Measurements from ENCODE around the gene ARGLU1.

Gene ARGLU1

DNA sequence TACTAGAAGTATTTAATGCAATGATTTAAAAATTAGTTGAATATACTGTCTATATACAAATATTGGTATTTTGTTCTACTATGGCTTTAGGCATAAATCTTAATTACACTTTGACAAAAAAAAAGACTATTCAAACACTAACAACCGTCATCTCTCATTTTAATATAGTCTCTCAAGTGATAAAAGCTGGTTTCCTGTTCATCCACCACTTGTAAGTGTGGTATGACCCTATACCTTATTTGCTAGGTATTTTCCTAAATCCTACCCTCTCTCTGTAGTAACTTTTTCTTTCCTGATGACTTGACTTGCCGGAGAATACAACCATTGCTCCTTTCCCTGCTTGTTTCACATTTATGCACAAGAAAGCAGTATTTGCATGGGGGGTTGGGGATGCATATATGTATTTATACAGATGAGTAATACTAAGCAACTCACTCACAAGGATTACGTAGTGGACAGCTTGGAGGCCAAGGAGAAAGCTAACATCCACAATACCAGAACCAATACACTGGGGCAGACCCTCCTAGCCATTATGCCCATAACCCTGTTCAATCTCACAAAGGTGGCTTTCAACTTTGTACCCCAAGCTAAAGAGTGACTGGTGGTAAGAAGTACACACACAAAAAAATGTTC, 19.8 kb downstream of the ARGLU1 start:
- no peak for DNase-seq (ENCODE audit: low read depth in 2 of 2)

DNA sequence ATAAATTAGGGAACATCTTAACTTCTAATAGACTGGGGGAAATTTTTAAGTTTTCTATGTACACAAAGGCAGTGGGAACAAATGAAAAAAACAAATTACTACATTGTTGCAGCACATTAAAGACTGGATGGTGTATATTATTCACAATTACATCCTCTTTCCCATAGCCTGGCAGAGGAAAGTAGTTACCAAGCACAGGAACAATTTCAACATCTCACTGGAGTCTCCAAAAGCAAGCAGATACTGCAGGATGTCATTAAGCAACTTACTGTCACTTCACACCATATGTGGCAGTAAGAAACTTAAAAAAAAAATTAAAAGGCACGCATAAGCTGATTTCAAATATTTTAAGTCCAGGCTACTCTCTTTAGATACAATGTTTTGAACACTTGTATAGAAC, 26.1 kb downstream of the ARGLU1 start:
- DNase-seq (ENCODE audit: low read depth in 2 of 2) = no peak

DNA sequence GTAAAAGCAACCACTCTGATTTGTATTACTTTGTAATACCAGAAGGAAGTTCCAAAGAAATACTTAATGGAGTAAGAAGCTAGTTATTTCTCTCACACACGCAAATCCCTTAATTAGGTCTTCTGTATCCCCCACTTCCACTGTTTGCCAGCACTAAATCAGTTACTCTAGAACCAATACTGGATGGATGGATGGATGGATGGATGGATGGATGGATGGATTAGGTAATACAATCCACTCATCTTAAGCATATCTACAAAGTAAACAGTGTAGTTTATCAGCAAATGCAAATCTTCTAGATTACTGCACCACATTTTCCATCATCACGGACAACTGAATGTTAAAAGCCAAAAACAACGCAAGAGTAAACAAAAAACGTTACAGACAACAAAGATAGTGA, 27.3 kb downstream of the ARGLU1 start:
- DNase-seq (ENCODE audit: low read depth in 2 of 2) = no peak

DNA sequence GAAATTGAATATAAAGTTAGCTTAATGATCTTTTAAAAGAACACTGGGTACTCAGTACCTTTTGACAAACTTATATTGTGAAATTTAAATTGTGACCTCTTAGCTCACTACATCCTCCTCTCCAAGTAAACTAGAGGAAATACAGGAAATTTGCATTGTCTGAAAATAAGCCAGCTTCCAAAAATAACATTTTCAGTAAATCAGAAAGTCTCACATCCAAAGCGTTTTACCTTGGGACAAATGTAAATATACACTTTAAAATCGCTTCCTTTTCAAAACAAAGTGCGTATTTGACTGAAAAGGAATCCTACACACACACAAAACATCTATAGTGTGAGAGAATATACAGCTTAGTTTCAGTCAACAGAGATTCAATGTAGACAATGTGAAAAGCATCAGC, 30.4 kb downstream of the ARGLU1 start:
- no peak for DNase-seq (ENCODE audit: low read depth in 2 of 2)

DNA sequence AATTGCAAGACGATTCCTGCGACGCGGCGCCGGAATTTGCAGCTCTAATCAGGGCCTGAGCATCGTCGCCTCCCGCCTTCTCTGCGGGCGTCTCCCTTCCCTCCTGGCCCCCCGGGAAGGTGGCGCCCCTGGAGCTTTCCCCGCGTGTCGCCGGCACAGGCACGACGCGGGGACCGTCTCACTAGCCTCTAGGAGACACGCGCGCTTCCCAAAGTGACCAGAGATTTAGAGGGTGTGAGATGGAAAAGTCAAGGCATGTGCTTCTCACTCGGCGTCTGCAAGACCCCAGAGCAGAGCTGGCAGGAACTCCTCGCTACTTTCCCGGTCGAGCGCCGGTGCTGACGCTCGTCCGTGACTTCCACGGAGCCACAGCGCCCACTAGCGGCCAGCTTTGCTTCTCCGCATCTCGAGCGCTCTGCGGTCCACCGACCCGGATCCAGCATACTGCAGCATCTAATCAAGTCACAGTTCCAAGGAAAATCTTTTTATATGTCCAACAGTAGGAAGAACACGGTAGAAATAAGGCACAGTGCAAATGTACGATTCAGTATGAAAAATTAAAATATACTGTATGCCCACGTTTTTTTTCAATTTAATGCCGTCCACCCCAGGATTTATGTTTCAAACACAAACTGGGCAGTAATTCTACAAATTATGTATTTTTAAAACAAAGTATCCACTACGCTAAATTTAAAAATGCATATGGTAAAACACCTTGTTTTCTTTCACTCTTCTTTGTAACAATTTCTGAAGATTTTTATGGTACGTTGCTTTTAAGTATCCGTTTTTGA, 31.5 kb downstream of the ARGLU1 start:
- DNase-seq (ENCODE audit: low read depth in 2 of 2) = peak; percentile 77 to 85

DNA sequence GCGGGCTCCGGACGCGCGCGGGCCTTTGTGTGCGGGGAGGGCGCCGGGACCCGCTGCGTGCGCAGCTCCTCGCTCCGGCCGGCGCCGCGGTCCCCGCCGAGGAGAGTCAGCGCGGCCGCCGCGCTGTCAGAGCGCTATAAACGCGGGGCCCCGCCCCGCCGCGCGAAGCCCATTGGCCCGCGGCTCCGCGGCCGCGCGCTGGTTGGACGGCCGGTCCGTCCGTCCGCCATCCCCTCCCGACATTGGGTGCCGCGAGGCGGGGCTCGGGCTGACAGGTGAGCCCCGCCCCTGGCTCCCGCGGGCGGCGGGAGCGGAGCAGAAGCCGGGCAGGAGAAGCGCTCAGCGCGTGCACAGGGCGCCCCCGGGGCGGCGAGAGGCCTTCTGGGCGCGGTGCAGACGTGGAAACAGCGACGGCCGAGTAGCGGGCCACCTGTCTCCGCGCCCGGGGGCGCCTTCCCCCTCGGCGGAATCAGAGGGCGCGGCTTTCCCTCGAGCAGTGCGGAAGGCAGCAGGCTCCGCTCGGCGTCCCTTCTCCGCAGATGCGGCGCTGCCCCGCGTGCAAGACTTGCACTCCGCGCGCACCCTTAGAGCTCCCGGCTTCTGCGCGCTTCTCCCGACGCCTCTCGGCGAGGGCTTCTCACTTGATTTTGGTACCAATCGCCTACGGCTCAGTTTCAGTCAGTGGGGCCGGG, 32.2 kb downstream of the ARGLU1 start, which contains the start of gene EFNB2:
Gene EFNB2, minus strand, starts transcription at position 111 of the 692 bp plus-strand sequence. CDS start 698 bp downstream, outside the sequence.
- peak; percentile 70 to 72 for DNase-seq (ENCODE audit: low read depth in 2 of 2)

DNA sequence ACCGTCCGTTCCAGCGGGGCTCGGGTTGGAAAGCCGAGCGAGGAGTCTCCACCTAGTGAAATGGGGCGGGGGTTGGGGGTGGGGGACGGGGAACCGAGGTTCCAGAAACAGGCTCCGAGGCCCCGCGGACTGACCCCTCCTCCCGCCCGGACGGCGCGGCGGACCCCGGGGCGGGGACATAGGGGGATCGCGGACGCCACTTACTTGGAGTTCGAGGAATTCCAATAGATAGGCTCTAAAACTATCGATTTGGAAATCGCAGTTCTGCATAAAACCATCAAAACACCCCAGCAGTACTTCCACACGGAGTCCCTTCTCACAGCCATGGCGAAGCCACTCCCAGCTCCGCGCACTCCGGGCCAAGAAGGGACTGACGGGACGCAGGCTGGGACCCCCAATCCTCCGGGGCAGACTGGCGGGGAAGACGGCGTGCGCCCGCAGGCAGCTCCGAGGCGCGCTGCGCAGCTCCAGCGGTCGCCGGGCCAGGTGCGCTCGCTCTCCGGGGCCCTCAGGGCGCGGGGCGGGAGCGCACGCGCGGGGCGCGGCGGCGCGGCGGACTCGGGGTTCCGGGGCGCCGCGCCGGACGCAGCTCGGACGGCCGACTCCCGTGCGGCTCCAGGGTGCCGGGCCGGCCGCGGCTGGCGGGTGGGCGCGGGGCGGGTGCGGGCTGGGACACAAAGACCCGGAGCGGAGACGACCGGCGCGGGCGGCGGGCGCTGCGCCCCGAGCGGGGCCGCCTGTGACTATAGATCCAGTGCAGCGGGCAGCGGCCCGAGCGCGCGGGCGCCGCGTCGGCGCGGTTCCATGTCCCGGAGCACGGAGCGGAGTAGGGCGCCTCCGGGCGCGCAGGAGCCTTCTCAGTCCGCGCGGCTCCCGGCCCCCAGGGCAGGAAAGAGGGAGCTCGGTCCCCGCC, 33.0 kb downstream of the ARGLU1 start:
- DNase-seq (ENCODE audit: low read depth in 2 of 2) = no peak

DNA sequence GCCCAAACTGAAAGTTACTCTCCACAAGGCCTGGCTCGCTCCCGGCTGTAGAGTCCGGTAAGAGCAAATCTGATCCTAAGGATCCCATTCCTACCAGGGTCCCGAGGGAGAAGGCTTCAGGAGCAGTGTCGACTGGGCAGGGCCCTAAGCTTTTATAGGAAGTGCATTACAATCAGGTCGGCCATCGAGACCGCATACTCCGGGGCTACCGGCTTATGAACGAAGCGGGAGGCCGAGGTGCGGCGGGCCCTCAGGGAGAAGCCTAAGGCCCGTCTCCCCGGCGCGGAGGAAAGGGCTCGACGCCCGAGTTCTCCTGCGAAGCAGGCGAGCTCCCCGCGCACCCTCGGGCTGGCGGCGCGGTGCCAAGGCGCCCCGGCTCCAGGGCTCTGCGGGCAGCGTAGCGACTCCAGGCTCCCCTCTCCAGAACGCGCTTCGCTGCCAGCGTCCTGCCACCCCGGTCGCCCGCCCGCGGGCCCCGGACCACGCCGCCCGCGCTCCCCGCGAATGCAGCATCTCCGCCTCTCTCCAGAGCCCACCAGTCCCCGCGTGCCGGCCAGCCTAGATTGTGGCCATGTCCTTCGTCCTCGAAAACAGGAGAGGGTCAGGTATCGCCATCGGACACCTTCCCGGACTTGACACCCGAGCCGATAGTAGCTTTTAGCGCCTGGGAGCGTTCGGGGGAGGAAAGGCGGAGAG, 33.8 kb downstream of the ARGLU1 start:
- no peak for DNase-seq (ENCODE audit: low read depth in 2 of 2)

DNA sequence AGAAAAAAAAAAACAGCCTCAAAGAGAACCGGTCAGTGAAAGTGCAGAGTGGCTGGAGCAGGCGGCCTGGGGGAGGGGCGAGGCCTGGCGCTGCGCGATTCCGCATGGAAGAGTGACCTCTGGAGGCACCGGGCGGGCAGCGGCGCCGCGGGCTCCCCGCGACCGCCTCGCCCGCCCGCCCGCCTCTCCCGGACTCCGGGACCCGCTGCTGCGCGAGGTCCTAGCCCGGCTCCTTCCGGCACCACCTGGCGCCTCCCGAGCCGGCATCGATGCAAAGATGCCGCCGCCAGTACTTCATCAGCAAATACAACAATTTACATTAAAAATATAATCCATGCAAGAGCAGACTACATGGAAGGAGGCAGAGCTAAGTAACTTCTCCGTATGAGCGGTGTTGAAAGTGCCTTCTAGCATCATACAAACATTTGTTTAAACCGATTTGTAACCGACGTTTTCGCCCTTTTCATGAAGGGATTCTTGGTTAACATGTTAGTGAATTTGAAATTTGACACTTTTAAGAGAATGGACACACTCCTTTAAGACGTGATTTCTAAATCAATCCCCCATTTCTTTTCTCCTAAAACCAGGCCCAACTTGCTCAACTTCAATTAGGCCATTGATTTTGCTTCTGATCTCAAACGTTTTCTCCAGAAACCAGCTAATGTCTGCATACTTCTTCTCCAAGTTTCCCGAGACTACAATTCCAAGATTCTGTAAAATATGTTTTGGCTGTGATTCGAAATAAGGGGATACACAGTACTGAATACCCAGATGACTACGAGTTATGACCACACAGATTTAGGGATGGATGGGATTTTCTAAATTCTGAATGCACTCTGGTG, 34.6 kb downstream of the ARGLU1 start:
- DNase-seq (ENCODE audit: low read depth in 2 of 2) = no peak

DNA sequence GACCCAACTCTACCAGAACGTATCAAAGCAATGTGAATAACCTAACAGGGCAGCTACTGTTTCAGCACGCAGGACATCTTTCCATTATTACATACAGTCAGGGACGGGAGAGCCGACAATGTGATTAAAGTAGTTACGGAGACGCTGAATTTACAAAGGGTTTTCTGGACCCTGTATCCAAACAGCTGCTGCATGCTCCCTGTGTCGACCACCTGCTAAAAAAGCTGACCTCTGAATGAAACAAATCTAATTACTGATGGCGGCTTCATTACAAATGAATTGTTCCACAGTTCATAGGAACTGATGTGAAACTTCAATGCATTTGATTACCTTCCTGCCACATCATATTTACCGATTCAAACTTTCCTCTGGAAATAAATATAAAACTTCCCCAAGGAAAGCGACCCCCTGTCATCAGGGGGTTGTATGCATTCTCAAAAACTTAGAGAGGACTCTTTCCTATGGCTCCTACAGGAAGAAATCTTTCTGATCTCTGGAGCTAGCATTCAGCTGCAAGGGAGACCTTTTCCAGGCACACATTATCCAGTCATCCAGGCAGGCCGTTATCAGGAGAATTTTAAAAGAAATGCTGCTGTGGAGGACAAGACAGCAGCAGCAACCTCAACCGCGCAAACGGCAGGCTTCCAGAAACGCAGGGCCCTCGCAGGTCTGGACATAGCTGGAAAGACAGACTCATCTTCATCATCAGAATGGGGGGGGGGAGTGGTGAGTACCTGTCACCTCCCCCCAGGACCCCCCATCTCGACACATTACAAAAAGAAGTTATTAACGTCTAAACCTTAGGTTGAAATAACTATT, 35.6 kb downstream of the ARGLU1 start:
- no peak for DNase-seq (ENCODE audit: low read depth in 2 of 2)

DNA sequence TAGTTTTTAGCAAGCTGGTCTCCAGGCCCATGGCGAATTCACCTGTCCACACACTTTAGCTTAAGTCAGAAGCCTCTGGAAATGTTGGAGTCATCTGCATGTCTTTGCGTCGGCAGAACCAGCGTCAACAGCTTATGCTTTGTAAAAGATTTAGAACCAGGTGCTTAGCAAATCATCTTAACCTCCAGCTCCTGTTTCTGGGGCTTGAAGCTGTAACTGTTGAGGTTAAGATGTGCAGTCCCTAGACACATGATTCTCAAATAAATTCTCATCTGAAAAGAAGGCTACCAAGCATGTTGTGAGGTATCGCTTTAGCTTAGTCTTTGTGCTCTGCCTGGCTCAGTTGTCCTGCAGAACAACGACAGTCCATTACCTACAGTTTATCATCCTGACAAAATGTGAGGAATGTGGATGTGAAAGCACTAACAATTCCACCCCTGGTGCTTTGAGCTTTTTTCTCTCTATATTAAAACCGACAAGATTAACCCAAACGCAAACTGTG, 36.9 kb downstream of the ARGLU1 start:
- DNase-seq (ENCODE audit: low read depth in 2 of 2) = no peak

DNA sequence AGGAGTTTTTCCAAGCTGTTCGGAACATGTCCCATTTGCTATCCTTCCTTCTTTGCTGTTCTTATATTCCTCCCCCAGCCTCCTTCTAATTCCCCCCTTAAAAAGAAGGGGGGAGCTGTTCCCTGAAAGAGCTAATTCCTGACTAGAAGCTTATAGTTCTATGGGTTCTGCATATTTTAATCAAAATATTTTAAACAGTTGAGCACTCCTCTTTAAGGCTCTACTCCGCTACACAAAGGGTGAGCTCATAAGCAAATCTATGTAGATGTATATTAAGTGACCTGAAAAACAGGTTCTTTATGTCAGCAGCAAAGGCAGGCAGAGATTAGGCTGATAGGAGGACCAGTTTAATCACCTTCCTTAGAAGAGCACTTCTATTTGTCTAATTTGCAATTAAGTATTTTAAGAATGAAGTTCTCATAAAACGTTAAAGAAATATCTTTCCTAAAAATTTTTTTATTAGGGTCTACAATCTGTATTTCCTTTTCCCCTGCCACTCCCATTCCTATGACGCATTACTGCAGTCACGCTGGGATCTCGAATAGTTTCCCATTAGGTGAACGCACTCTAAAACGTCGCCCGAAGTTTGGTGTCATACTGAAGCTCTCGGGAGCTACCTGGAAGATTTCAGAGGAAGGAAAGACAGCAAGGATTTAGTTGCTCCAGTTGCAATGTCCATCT, 37.6 kb downstream of the ARGLU1 start:
- no peak for DNase-seq (ENCODE audit: low read depth in 2 of 2)

DNA sequence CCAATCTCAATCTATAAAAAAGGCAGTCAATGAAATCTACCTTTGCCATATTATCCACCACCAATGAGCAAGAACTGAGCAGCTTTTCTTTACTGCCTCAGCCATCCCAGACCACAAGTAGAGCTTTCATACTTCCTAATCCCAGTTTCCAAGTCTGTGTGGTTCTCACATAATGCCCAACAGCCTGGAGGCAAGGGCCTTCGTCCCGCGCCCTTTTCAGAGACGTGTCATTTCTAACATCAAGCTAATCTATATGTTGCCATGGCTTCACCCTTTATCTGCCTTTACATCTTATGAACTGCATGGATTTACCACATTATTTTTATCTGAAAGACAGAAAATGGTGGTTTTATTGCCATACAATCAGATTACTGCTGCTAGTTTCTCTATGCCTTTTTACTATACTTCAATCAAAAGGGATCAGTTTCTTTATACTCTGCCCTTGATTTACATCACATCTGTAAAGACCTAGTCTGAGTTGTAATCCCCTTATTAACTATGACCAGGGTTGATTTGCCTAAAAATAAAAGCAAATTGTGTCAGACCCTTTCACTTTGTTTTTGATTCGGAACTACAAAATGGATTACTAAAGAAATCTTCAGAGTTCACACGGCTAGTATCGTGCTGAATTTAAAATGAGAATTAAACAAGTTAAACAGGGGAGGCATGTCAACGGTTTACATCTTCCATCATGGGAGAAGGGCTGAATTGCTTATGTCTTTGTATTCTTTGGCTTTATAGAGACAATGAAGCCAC, 38.3 kb downstream of the ARGLU1 start:
- DNase-seq (ENCODE audit: low read depth in 2 of 2) = no peak

DNA sequence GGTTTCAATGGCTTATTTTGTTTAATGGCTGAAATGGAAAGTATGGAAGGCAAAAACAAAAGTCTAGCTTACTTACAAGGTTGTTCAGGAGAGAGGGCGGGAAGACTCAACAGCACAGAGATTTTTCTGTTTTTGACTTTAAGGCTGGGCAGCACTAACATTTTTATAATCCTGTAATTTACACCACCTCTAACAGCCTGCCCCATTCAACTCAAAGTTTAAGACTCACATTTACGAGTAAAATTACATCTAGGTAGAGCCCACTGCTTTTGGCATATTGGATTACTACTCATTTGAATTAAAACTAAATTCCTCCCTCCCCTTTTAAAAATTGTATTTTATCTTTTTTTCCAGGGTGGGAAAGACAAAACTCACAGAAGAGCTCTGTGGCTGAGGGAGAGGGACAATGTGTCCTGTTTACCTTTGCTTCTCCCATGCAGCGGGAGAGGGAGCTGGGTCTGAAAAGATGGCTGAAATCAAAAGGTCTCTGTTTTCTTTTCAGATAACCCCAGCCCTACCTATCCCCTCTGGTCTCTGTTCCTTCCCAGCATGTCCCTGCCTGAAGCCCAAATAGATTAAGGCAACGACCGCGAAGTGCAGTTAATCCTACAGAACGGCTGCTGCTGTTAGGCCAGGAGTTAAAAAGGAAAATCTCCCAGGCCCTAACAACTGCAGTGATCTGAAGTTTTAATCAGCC, 39.1 kb downstream of the ARGLU1 start:
- DNase-seq (ENCODE audit: low read depth in 2 of 2) = no peak

DNA sequence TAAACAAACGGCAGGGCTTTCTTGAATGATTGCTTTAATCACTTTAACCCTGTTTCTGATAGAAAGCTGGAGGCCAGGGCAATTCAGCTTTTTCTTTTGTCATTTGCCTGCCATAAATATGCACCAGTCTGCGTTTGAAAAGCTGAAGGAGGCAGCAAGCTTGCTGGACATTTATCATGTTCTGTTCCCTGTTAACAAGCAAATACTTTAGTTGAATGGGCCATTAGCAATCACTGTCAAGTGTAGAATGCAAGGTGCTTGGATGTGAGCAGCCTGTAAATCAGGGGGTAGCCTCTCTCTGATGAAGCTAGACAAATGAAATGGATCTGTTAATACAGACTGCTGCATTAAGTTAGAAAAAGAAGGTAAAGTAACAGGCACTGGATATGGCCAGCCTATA, 40.1 kb downstream of the ARGLU1 start:
- DNase-seq (ENCODE audit: low read depth in 2 of 2) = no peak

DNA sequence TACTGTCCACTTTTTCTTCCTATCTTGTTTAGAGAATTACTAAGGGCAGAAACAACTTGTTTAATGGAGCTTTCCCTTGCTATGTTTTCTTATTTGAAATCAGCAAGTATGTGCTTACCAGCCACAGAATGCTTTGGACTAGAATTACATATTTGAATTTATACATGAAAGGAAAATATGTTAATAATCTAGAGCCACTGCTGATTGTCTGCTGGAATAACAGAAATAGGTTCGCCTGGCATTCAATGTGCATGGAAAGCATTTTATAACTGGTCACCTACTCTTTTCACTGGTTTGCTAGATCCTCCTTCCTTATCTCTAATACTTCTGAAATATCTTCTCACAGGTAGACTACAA, 40.5 kb downstream of the ARGLU1 start:
- no peak for DNase-seq (ENCODE audit: low read depth in 2 of 2)

DNA sequence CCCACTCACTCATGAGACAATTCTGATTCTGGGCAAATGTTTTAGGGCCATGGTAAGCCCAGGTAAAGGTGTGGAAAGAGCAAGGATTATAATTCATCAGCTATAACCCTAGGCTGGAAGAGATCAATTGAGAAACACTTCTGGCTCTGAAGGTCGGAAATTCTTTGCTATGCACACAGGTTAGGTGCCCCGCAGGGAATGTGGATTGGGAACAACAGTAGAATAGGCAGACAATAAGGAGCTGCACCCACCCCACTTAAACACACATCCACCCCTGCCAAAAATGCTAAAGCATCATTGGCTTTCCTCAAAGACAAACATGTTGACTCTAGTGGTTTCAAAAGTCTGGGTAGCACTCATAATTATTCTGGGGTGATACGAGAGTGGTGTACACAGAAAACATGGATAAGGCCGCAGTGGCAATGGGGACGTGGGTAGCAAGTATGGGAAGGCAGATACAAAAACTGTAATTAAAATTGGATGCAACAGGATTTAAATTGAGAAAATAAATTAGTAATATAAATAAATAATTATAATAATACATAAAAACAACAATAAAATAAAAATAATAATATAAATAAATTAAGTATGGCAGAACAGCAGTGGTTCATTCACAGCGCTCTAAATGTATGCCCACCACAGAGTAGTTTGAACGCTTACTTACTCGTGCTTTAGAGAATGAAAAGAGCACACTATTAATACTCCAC, 41.0 kb downstream of the ARGLU1 start:
- DNase-seq (ENCODE audit: low read depth in 2 of 2) = no peak
